CD4-positive, CD25-positive, alpha-beta regulatory T cell (primary cell): ENCODE results near the gene HK1. TPM values are rescaled to one million over a fixed set of nuclear protein-coding genes. Genes with fewer than 3 reads are reported as not detected.
"Not testable (repeated sequence)": the region's sequence is repeated elsewhere in the genome, so short reads cannot be mapped to it uniquely, and the experiment has no call there.

Experiments
- ATAC-seq, 2 donors: fragments of 150-1000 bp; cut with Tn5 transposase; one replicate each; pipeline ENCODE4 v1.10.0; 2021; ENCODE audit warnings: low read depth in 2 of 2, moderate number of reproducible peaks in 2 of 2, moderate library complexity in 1 of 2
- DNase-seq, 3 donors: peaks; one replicate each; pipeline versions ENCODE4 v3.0.0 to v3.0.0-alpha.2; 2012 to 2022; ENCODE audit warnings: mixed read lengths in 1 of 3
- H3K27ac ChIP-seq: one replicate; pipeline ENCODE4 v1.7.0; 2013; ENCODE audit warnings: mild to moderate bottlenecking, low read length; ENCODE audit not compliant: insufficient read depth, poor library complexity, severe bottlenecking
- H3K27me3 ChIP-seq: one replicate; pipeline ENCODE4 v1.7.0; 2013; ENCODE audit warnings: low read length; ENCODE audit not compliant: control insufficient read depth, insufficient read depth
- H3K36me3 ChIP-seq: one replicate; pipeline ENCODE4 v1.7.0; 2013; ENCODE audit warnings: mild to moderate bottlenecking, low read length, moderate library complexity; ENCODE audit not compliant: control insufficient read depth, insufficient read depth
- H3K4me1 ChIP-seq: 2 replicates; pipeline ENCODE4 v1.7.0; 2013; ENCODE audit warnings: mild to moderate bottlenecking, low read length; ENCODE audit not compliant: insufficient read depth, control insufficient read depth, poor library complexity, severe bottlenecking
- H3K4me3 ChIP-seq: one replicate; pipeline ENCODE4 v1.7.0; 2013; ENCODE audit warnings: low read depth, mild to moderate bottlenecking, low read length, moderate library complexity
- H3K9me3 ChIP-seq, 2 experiments: 1 replicate in 1 of 2; 2 replicates in 1 of 2; pipeline ENCODE4 v1.7.0; 2013; ENCODE audit warnings: low read length in 2 of 2, mild to moderate bottlenecking in 1 of 2, moderate library complexity in 1 of 2; ENCODE audit not compliant: control insufficient read depth in 2 of 2
- H3K27ac Mint-ChIP-seq, 3 donors: one replicate each; pipeline ENCODE4 v1.8.0; 2020 to 2022; ENCODE audit warnings: mild to moderate bottlenecking in 3 of 3, mixed read lengths in 3 of 3, moderate library complexity in 2 of 3
- H3K27me3 Mint-ChIP-seq: one replicate; pipeline ENCODE4 v1.8.0; 2022; ENCODE audit warnings: mild to moderate bottlenecking, mixed read lengths
- H3K36me3 Mint-ChIP-seq: one replicate; pipeline ENCODE4 v1.8.0; 2020; ENCODE audit warnings: mixed read lengths
- H3K4me1 Mint-ChIP-seq, 4 donors: one replicate each; pipeline ENCODE4 v1.8.0; 2020 to 2022; ENCODE audit warnings: mixed read lengths in 4 of 4, mild to moderate bottlenecking in 1 of 4
- H3K4me3 Mint-ChIP-seq, 4 donors: one replicate each; pipeline ENCODE4 v1.8.0; 2020 to 2022; ENCODE audit warnings: mild to moderate bottlenecking in 4 of 4, mixed read lengths in 4 of 4, moderate library complexity in 3 of 4
- H3K9me3 Mint-ChIP-seq, 7 donors: one replicate each; pipeline ENCODE4 v1.8.0; 2020 to 2022; ENCODE audit warnings: mixed read lengths in 7 of 7, mild to moderate bottlenecking in 3 of 7, moderate library complexity in 2 of 7
- polyA plus RNA-seq, 4 donors: library from polyadenylated mRNA; unstranded; fragments of 300-500 nt; fragmentation: Illumina TruSeq; gene quantifications; one replicate each; pipeline ENCODE4 v1.2.3, GENCODE V29; 2021
- total RNA-seq: library from RNA; stranded (reverse); gene quantifications from one replicate; pipeline ENCODE4 v1.2.3, GENCODE V29; 2022

HK1 gene
- total and polyA plus RNA-seq, 5 donors from 2014 or later, result 86.4 to 115 (median 102) TPM

DNA sequence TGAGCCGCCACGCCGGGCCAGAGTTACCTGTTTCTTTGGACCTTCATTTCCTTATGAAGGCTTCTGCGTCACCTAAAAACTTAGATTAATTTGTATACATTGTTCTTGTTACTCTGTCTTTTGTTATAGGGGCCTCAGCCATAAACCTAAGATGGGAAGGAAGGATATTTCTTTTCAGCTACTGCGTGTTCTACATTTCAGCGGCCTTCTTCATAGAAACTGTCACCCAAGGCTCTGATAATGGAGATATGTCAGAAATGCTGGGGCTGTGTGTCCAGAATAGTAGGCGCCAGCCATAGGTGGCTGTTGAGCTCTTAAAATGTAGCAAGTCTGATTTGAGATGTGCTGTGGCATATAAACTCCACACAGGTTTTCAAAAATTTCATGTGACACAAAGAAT lies 52.9 kb downstream of the HK1 start:
- no peak overlapping the region for H3K27ac Mint-ChIP-seq
- H3K4me1 Mint-ChIP-seq, result peaks cover 43 to 86% (median 54%) of the 10 kb centered on the region in 4 donors

DNA sequence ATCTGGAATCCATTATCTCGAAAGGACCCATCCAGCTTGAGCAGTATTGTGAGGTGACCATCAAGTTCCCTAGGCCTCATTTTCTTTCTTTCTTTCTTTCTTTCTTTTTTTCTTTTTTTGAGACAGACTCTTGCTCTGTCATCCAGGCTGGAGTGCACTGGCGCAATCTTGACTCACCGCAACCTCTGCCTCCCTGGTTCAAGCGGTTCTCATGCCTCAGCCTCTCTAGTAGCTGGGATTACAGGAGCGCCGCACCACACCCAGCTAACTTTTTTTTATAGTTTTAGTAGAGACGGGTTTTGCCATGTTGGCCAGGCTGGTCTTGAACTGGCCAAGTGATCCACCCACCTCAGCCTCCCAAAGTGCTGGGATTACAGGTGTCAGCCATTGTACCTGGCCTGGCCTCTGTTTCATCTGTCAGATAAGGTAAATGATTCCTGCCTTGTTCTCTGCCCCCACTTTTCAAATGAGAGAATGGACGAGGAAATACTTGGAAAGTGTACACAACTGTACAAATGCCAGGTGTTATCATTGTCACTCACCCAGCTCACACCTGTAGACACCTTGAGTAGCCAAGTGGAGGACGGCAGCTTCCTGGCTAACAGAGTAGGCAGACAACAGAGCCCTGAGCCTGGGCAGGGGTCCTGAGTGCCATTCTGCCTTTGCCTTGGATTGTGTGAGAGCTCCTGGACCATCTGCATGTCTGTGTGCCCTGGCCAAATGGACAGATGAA lies 54.1 kb downstream of the HK1 start:
- peak overlapping the region in 2 of 3 donors; percentile 26 to 62 for H3K27ac Mint-ChIP-seq
- Histone ChIP-seq H3K4me1 (peaks cover 42% of the 10 kb centered on the region), H3K36me3 (peaks cover 20% of the 10 kb centered on the region), H3K27me3 (no peaks in the 10 kb centered on the region), H3K27ac (no peak overlapping the region), H3K9me3 (no peaks in the 10 kb centered on the region), H3K4me3 (no peak overlapping the region)
- H3K4me3 Mint-ChIP-seq, result peak overlapping the region in 1 of 4 donors; percentile 32
- peaks cover 34 to 85% (median 50%) of the 10 kb centered on the region in 4 donors for H3K4me1 Mint-ChIP-seq
- no peaks in the 10 kb centered on the region for H3K9me3 Mint-ChIP-seq
- peaks cover 8% of the 10 kb centered on the region for H3K36me3 Mint-ChIP-seq
- DNase-seq (no peak), ATAC-seq (no peak)
- no peaks in the 10 kb centered on the region for H3K27me3 Mint-ChIP-seq

More for the DNA sequence above, 52.9 kb downstream of the HK1 start:
- no peaks in the 10 kb centered on the region for H3K27me3 ChIP-seq
- Mint-ChIP-seq H3K9me3 (no peaks in the 10 kb centered on the region), H3K27me3 (no peaks in the 10 kb centered on the region), H3K36me3 (peaks cover 8% of the 10 kb centered on the region), H3K4me3 (no peak overlapping the region)
- DNase-seq (no peak), ATAC-seq (no peak)
- H3K4me1 ChIP-seq, result peaks cover 50% of the 10 kb centered on the region
- no peaks in the 10 kb centered on the region for H3K9me3 ChIP-seq
- H3K27ac ChIP-seq, result no peak overlapping the region
- H3K36me3 ChIP-seq, result peaks cover 20% of the 10 kb centered on the region
- no peak overlapping the region for H3K4me3 ChIP-seq

DNA sequence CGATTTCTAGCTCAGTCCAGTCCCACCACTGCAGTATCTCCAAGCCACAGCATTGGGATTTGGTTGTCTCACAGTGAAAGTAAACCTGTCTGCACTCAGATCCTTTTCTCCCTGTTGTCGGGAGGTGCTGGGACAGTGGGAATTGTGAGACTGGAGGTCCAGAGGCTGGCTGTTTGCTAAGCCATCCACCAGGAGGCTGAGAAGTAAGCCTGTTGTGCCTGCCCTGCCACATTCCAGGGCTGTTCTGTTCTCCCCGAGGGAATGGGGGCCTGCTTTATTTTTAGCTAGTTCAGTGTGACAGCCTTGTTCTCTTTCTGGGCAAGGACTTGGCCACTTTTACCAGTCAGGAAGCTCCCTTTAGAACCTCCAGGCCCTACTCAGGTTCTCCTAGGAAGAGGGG lies 54.9 kb downstream of the HK1 start:
- no peaks in the 10 kb centered on the region for H3K27me3 ChIP-seq
- Mint-ChIP-seq H3K4me1 (peaks cover 32 to 85% (median 47%) of the 10 kb centered on the region in 4 donors), H3K9me3 (no peaks in the 10 kb centered on the region), H3K27ac (peak overlapping the region in 1 of 3 donors; percentile 62), H3K27me3 (no peaks in the 10 kb centered on the region), H3K36me3 (peaks cover 8% of the 10 kb centered on the region), H3K4me3 (no peak overlapping the region)
- H3K27ac ChIP-seq, result no peak overlapping the region
- no peak for ATAC-seq
- no peaks in the 10 kb centered on the region for H3K9me3 ChIP-seq
- no peak overlapping the region for H3K4me3 ChIP-seq
- H3K4me1 ChIP-seq, result peaks cover 42% of the 10 kb centered on the region
- H3K36me3 ChIP-seq, result peaks cover 20% of the 10 kb centered on the region
- DNase-seq, result no peak

DNA sequence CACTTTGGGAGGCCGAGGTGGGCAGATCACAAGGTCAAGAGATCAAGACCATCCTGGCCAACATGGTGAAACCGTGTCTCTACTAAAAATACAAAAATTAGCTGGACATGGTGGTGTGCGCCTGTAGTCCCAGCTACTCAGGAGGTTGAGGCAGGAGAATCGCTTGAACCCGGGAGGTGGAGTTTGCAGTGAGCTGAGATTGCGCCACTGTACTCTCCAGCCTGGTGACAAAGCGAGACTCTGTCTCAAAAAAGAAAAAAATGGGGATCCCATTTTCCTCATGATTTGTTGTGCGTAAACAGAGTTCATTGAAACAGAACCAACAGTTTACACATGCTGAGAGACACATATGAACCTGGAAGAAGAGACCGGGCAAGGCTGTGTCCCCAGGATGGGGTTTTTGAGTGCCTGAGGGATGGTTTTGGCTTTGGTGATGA lies 55.6 kb downstream of the HK1 start:
- not testable (repeated sequence) for H3K27me3 ChIP-seq, H3K27ac ChIP-seq, H3K27me3 Mint-ChIP-seq, H3K9me3 Mint-ChIP-seq, H3K4me3 ChIP-seq, DNase-seq, H3K36me3 Mint-ChIP-seq, H3K9me3 ChIP-seq, H3K4me3 Mint-ChIP-seq, ATAC-seq
- H3K27ac Mint-ChIP-seq, result peak overlapping the region in 2 of 3 donors; percentile 62 to 86
- peaks cover 20% of the 10 kb centered on the region for H3K36me3 ChIP-seq
- H3K4me1 Mint-ChIP-seq, result peaks cover 25 to 85% (median 46%) of the 10 kb centered on the region in 4 donors
- H3K4me1 ChIP-seq, result peaks cover 40% of the 10 kb centered on the region

DNA sequence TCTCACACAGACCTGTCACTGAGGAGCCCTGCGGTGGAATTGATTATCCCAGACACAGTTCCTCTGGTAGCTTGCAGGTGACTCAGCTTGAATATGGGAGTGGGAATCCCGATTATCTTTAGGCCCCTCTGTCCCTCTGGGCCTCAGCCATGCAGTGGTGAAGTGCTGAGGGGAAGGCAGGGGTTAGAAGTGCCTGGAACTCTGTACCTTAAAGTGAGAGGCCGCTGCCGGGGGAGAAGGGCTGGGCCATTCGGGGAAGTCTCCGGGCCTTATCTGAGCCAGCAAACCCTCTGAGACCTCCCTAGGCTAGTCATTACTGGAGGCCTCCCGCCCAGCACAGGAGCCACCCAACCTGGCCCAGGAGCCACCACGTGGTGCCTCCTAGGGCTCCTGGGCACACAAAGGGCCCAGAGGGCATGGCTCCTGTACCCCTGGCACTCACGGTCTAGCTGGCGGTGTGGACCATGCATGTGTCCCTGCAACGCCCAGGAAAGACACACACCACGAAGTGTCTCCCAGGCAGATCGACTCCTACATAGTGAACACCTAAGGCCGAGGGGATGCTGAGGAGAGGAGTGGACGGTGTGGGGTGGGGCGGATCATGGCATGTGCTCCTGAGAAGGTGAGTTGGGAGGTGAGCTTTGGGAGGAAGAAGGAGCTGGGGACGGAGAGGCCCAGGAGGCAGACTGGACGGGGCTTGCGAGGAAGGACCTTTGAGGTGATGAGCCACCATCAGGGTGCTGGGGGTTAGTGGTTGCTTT lies 56.2 kb downstream of the HK1 start:
- Histone ChIP-seq H3K27ac (no peak overlapping the region), H3K9me3 (no peaks in the 10 kb centered on the region), H3K4me1 (peaks cover 40% of the 10 kb centered on the region), H3K4me3 (no peak overlapping the region), H3K27me3 (no peaks in the 10 kb centered on the region), H3K36me3 (peaks cover 19% of the 10 kb centered on the region)
- Mint-ChIP-seq H3K27ac (peak overlapping the region; percentile 86 to 91 (median 89)), H3K36me3 (peaks cover 8% of the 10 kb centered on the region), H3K4me1 (peaks cover 24 to 86% (median 48%) of the 10 kb centered on the region in 4 donors), H3K9me3 (no peaks in the 10 kb centered on the region), H3K4me3 (peak overlapping the region in 3 of 4 donors; percentile 67 to 79 (median 77)), H3K27me3 (no peaks in the 10 kb centered on the region)
- DNase-seq (no peak), ATAC-seq (no peak)

DNA sequence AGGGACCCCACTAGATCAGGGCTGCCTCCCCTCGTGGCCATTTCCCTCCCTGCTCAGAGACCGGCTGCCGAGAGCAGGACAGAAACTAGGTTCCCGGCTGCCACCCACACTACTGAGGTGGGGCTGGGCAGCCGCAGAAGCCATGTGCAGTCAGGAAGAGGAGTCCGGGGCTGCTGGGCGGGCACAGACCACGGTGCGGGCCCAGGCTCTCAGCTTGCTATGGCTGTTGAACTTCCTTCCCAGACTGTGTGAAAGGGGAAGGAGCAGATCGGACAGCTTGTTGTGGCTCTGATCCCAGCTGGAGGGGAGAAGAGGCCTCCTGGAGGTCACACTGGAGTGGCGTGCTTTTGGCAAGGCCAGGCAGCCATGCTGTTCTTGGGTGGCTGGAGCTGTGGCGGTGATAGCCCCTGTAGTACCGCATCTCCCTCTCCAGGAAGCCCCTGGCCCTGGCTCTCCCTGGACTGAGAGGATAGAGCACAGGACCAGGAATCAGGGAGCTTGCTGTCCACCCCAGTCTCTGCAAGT lies 56.8 kb downstream of the HK1 start:
- H3K4me1 ChIP-seq, result peaks cover 40% of the 10 kb centered on the region
- Mint-ChIP-seq H3K4me1 (peaks cover 28 to 84% (median 50%) of the 10 kb centered on the region in 4 donors), H3K27ac (peak overlapping the region; percentile 86 to 91 (median 89)), H3K4me3 (peak overlapping the region; percentile 51 to 79 (median 72)), H3K9me3 (no peaks in the 10 kb centered on the region), H3K36me3 (peaks cover 5% of the 10 kb centered on the region), H3K27me3 (no peaks in the 10 kb centered on the region)
- ATAC-seq (peak; percentile 36 to 65), DNase-seq (peak in 1 of 3 donors; percentile 45)
- H3K9me3 ChIP-seq, result no peaks in the 10 kb centered on the region
- peaks cover 14% of the 10 kb centered on the region for H3K36me3 ChIP-seq
- H3K27ac ChIP-seq, result no peak overlapping the region
- H3K4me3 ChIP-seq, result no peak overlapping the region
- no peaks in the 10 kb centered on the region for H3K27me3 ChIP-seq

DNA sequence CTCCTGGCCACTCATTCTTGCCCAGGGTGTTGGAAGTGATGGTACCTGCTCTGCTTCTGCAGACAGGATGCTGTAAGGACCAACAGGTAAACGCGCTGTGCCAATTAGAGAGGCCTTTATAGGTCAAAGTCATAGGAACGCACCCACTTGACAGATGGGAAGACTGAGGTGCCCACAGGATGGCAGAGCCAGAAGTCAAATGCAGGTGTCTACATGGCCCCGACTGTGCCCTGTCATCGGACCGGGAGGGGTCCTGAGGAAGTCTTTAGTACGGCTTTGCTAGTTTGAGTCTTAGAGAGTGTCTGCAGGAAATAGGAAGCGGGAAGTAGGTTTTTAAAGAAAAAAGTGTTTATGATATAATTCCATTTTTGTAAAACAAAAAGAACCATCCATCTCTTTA lies 57.3 kb downstream of the HK1 start:
- H3K4me1 ChIP-seq, result peaks cover 40% of the 10 kb centered on the region
- no peak for DNase-seq
- Mint-ChIP-seq H3K4me1 (peaks cover 24 to 81% (median 48%) of the 10 kb centered on the region in 4 donors), H3K27ac (peak overlapping the region; percentile 20 to 86 (median 56)), H3K4me3 (peak overlapping the region in 2 of 4 donors; percentile 36 to 77), H3K27me3 (no peaks in the 10 kb centered on the region), H3K36me3 (peaks cover 3% of the 10 kb centered on the region), H3K9me3 (no peaks in the 10 kb centered on the region)
- no peak overlapping the region for H3K27ac ChIP-seq
- H3K27me3 ChIP-seq, result no peaks in the 10 kb centered on the region
- no peaks in the 10 kb centered on the region for H3K9me3 ChIP-seq
- no peak overlapping the region for H3K4me3 ChIP-seq
- peaks cover 9% of the 10 kb centered on the region for H3K36me3 ChIP-seq
- no peak for ATAC-seq
